ENCODE results near the gene AP1M2.

- TF ChIP-seq CTCF (IDR thresholded peaks at IDR 0.05), result no peak
- no peak for TF ChIP-seq POLR2A (IDR thresholded peaks at IDR 0.05)
- no peak for TF ChIP-seq POLR2AphosphoS5 (IDR thresholded peaks at IDR 0.05)
These were observed 13.0 kb upstream of the AP1M2 start for GRCh38 chr19:10600149-10600548.

All from prostate gland (tissue), 2 donors.